ENCODE data around the gene JMJD7.

The JMJD7 gene

DNA sequence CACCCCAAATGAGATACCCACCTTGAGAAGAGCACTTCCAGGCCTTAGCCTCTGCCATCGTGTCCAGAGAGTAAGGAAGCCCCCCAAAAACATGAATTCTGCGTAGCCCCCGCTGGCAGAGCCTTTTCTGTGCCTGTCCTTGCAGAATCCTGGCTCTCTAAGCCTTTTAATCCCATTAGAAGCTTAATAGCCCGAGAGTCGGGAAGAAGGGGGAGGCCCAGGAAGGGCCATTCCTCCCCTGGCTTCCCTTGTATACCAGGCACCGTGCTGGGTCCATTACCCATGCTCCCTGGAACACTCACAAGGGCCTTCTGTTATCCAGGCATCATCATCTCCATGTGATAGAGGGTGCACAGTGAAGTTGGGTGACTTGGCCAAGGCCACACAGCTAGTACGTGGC, 58.8 kb downstream of the JMJD7 start:
- DNase-seq, result no peak

- no peak for DNase-seq
Observed at GRCh38 chr15:41887161-41887560, 59.3 kb downstream of the JMJD7 start.
